CD4-positive, alpha-beta T cell treated with Interleukin-2 at 100 ng/mL for 4 hours (primary cell): ENCODE results near the gene EHD2.
"Not testable (repeated sequence)": the region's sequence is repeated elsewhere in the genome, so short reads cannot be mapped to it uniquely, and the experiment has no call there.

Experiments
- DNase-seq: peaks from one replicate; pipeline ENCODE4 v3.0.0-alpha.2; 2020; ENCODE audit warnings: low spot score

Gene EHD2

DNA sequence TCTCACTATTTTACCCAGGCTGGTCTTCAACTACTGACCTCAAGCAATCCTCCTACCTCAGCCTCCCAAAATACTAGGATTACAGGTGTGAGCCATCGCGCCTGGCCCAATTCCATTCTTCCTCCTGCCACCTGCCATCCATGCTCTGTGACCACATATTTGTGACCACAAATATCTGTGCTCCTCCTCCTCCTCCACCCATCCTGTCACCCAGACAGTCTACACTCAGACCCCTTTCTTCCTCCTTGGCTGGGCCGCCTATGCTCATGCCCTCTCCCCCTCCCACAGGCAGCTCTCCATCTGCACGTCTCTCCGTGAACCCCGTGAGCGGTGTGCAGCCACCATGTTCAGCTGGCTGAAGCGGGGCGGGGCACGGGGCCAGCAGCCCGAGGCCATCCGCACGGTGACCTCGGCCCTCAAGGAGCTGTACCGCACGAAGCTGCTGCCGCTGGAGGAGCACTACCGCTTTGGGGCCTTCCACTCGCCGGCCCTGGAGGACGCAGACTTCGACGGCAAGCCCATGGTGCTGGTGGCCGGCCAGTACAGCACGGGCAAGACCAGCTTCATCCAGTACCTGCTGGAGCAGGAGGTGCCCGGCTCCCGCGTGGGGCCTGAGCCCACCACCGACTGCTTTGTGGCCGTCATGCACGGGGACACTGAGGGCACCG lies 3.2 kb downstream of the EHD2 start:
- no peak for DNase-seq

DNA sequence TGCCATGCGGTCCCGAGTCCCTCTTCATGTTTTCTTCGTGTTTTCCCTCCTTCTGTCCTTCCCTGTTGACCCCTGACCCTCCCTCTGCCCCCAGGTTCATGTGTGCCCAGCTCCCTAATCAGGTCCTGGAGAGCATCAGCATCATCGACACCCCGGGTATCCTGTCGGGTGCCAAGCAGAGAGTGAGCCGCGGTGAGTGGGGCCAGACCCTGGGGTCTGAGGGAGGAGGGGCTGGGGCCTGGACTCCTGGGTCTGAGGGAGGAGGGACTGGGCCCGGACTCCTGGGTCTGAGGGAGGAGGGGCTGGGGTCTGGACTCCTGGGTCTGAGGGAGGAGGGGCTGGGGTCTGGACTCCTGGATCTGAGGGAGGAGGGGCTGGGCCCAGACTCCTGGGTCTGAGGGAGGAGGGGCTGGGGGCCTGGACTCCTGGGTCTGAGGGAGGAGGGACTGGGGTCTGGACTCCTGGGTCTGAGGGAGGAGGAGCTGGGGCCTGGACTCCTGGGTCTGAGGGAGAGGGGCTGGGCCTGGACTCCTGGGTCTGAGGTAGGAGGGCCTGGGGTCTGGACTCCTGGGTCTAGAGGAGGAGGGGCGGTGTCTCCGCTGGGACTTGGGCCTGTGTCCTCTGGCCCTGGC lies 5.3 kb downstream of the EHD2 start:
- not testable (repeated sequence) for DNase-seq

DNA sequence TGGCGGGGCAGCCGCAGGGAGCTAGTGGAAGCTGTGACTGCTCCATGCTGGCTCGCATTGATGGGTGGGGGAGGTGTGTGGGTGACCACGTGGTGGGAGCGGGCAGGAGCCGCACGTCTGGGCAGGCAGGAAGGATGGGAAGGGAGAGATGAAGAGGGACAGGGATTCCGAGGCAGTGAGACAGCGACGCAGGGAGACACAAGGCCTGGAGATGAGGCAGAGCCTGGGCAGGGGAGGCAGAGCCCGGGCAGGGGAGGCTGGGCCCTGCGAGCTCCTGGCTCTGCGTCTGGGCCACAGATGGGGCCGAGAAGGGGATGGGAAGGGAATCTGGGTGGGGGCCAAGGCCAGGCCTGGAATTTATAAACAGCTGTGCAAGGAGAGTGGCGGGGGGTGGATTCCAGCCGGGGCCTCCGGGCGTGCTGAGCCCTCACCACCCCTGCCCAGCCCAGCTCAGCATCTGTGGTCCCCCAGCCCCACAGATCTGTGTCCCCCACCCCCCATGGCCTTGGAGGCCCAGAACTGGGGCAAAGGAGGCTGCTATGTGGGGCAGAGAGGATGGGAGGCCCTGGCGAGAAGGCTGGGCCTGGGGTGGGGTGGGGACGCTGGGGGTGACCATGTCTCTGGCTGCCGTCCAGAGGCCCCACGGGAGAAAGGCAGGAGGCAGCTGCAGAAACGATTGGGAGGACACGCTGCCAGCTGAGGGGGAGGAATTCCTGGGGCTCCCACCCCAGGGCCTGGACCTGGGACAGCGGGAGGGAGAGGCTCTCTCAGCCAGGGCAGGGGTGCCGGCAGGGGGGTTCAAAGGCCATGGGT lies 6.0 kb downstream of the EHD2 start:
- no peak for DNase-seq

DNA sequence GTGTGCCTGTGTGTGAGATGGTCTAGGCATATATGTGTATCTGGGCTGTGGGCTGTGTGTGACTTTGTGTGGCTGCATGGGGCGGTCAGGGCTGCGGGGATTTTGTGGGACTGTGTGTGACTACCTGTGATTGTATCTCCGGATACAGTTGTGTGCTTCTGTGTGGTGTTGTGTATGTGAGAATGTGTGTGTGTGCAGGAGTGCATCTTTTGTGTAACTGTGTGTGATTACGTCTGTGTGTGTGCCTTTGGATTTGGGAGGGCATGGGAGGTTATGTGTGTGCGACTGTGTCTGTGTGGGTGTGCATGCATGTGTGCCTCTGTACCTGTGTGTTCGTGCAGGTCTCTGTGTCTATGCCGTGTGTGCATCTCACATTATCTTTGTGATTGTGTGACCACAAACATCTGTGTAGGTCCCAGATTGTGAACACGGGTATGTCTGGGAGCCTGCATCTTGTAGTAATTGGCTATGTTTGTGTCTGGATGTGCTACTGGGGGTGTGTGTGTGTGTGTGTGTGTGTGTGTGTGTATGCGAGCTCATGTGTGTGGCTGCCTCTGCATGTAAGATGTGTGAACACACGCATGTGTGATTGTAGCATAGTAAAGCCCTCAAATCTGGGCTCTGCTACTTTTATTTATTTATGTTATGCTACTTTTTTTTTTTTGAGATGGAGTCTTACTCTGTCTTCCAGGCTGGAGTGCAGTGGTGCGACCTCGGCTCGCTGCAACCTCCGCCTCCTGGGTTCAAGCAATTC lies 7.6 kb downstream of the EHD2 start:
- no peak for DNase-seq

DNA sequence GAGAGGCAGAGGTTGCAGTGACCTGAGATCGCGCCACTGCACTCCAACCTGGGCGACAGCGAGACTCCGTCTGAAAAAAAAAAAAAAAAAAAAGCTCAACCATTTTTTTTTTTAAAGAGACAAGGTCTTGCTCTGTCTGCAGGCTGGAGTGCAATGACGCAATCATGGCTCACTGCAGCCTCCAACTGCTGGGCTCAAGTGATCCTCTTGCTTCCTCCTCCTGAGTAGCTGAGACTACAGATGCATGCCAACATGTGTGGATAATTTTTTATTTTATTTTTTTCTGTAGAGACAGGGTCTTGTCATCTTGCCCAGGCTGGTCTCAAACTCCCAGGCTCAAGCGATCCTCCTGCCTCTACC lies 10.3 kb downstream of the EHD2 start:
- DNase-seq = no peak

DNA sequence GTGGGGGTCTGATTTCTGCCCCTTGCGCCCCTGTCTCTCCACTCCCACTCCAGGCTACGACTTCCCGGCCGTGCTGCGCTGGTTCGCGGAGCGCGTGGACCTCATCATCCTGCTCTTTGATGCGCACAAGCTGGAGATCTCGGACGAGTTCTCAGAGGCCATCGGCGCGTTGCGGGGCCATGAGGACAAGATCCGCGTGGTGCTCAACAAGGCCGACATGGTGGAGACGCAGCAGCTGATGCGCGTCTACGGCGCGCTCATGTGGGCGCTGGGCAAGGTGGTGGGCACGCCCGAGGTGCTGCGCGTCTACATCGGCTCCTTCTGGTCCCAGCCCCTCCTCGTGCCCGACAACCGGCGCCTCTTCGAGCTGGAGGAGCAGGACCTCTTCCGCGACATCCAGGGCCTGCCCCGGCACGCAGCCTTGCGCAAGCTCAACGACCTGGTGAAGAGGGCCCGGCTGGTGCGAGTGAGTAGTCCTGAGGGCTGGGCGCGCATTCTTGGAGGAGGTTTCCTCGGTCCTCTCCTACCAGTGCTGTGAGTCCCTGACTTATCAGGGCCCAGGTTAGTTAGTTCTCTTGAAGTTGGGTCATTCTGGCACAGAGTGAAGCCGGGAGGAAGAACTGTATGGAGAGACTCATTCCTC lies 12.7 kb downstream of the EHD2 start:
- DNase-seq = no peak

DNA sequence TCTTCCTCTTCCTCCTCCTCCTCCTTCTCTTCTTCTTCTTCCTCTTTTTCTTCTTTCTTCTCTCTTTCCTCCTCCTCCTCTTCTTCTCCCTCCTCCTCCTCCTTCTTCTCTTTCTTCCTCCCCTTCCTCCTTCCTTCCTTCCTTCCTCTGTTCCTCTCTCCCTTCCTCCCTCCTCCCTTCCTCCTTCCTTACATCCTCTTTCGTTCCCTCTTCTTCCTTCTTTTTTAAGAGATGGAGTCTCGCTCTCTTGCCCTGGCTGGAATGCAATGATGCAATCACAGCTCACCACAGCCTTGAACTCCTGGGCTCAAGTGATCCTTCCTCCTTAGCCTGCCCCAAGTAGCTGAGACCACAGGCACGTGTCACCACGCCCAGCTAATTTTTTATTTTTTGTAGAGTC lies 13.2 kb downstream of the EHD2 start:
- DNase-seq = no peak

DNA sequence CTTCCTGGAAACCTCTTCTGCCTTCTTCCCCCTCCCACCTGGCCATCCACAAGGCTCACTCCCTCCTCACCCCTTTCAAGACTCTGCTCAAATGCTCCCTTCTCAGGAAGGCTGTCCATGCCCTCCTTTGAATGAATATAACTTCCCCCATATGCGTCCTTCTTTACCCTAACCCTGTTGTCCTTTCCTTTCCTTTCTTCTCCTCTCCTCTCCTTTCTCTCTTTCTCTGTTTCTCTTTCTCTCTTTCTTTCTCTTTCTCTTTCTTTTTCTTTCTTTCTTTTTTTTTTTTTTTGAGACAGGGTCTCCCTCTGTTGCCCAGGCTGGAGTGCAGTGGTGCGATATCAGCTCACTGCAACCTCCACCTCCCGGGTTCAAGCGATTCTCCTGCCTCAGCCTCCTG lies 15.1 kb downstream of the EHD2 start:
- not testable (repeated sequence) for DNase-seq

DNA sequence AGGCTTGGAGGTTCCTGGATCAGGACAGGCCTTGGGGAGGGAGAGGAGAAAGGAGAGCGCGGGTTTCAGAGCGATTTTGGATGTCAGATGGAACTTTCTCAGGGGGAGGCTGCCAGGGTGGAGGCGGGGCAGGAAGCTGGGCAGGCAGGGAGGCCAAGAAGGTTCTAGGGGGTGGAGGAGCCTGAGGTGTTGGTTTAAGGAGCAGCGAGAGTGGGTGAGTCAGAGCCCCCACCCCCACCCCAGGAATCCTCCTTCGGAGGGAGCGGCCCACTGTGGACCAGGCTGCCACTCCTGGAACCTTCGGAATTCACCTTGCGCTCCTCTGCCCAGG lies 16.2 kb downstream of the EHD2 start:
- DNase-seq = no peak

DNA sequence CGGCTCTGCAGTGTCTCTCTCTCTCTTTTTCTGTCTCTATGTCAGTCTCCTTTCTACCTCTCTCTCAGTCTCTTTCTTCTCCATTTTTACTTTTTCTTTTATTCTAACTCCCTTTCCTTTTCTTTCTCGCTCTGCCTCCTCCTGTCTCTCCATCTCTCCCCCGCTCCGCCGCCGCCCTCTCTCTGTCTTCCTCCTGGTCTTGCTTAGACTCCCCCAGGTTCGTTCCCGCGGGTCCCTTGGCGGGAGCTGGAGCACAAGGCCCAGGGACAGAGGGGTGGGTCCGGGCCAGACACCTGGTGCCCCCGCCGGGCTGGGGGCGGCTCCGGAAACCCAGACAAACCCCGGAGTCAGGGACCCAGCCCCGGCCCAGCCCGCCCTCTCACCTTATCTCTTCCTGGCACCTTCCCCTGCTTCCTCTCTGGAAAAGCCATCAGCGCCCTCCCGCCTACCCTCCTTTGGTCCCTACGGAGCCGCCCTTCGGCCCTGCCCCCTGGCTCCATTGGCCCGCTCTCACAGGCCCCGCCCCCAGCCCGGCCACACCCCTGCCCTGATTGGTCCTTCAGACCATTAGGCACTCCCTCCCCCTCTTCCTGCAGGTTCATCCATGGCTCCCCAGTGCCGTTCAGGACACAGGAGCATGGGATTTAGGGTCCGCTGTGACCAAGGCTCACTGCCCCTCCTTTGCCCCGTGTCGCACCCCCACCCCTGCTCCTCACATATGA lies 16.7 kb downstream of the EHD2 start:
- no peak for DNase-seq

DNA sequence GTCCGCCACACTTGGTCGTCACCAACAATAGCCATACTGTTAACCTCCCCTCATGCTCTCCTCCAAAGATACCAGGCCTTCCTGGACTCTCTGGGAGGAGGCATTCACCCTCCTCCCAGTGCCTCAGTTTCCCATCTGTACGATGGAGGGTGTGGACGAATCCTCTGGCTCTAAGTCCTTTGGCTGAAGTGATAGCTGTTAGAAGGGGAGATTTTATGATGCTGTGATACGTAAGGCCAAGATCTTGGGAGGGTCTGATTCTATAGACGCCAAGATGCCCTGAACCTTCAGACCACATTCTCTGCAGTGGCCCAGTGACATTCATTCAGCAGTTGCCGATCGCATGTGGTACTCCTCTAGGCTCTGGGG lies 17.3 kb downstream of the EHD2 start:
- no peak for DNase-seq

DNA sequence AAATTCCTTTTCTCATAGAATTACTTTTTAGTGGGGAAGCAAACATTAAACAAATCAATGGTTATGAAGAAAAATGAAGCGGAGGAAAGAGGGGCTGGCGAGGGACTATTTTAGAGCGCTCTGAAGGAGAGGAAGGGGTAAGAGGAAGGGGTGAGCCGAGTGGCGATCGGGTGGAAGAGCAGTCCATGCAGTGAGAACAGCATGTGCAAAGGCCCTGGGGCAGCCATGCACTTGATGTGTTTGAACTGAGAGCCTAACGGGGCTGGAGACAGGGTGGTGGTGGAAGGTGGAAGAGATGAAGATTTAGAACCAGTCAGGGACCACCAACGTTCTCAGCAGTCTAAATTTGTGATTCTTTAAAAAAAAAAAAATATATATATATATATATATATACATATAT lies 17.7 kb downstream of the EHD2 start:
- DNase-seq = no peak

DNA sequence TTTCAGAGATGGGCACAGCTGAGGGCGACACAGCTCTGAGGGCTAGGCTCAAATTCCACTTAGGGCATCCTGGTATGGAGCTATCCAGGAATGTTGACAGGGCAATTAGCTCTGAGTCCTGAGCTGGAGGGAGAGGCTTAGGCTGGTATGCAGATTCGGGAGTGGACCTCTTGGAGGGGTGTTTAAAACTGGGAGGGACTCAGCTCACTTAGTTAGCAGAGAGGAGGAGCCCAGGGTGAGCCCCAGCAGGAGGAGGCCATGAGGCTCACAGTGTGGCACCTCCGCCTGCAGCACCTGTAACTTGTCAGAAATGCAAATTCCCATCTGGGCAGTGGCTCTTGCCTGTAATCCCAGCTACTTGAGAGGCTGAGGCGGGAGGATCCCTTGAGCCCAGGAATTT lies 21.9 kb downstream of the EHD2 start:
- DNase-seq = no peak

DNA sequence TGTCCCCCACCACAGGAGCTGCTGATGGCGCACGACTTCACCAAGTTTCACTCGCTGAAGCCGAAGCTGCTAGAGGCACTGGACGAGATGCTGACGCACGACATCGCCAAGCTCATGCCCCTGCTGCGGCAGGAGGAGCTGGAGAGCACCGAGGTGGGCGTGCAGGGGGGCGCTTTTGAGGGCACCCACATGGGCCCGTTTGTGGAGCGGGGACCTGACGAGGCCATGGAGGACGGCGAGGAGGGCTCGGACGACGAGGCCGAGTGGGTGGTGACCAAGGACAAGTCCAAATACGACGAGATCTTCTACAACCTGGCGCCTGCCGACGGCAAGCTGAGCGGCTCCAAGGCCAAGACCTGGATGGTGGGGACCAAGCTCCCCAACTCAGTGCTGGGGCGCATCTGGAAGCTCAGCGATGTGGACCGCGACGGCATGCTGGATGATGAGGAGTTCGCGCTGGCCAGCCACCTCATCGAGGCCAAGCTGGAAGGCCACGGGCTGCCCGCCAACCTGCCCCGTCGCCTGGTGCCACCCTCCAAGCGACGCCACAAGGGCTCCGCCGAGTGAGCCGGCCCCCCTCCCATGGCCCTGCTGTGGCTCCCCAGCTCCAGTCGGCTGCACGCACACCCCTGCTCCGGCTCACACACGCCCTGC lies 27.8 kb downstream of the EHD2 start:
- no peak for DNase-seq

DNA sequence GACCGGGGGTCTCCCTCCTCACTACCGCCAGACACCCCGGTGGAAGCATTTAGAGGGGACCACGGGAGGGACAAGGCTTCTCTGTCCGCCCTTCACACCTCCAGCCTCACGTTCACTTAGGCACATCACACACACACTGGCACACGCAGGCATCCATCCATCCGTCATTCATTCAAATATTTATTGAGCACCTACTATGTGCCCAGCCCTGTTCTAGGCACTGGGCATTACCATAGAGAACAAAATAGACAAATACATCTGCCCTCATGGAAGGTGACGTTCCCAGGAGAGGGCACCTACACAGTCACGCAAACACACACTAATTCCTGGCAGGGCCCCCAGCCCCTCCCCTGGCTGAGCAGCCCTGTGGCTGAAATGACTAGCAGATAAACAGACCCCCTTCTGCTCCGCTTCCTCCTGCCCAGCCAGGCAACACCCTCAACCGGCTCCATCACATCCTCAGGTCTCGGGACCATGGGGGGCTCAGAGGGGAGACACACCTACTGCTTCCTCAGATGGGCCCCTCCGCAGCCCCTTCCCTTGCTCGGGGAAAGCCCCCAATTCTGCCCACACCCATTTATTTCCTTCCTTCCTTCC lies 28.4 kb downstream of the EHD2 start:
- DNase-seq = no peak

DNA sequence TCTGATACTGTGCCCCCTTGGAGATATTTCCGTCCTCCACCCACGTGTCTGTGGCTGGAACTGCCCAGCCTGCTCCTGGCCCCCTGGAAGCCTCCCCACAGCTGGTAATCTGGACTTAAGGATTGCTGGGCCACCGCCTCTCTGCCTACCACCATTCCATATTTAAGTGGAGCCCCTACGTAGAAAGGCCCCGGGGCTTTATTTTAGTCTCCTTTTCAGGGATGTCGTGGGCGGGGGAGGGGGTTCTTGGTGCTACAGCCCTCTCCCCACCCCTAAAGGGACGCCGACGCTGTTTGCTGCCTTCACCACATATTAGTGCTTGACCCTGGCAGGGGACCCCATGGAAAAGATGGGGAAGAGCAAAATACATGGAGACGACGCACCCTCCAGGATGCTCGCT lies 29.4 kb downstream of the EHD2 start:
- DNase-seq = no peak

DNA sequence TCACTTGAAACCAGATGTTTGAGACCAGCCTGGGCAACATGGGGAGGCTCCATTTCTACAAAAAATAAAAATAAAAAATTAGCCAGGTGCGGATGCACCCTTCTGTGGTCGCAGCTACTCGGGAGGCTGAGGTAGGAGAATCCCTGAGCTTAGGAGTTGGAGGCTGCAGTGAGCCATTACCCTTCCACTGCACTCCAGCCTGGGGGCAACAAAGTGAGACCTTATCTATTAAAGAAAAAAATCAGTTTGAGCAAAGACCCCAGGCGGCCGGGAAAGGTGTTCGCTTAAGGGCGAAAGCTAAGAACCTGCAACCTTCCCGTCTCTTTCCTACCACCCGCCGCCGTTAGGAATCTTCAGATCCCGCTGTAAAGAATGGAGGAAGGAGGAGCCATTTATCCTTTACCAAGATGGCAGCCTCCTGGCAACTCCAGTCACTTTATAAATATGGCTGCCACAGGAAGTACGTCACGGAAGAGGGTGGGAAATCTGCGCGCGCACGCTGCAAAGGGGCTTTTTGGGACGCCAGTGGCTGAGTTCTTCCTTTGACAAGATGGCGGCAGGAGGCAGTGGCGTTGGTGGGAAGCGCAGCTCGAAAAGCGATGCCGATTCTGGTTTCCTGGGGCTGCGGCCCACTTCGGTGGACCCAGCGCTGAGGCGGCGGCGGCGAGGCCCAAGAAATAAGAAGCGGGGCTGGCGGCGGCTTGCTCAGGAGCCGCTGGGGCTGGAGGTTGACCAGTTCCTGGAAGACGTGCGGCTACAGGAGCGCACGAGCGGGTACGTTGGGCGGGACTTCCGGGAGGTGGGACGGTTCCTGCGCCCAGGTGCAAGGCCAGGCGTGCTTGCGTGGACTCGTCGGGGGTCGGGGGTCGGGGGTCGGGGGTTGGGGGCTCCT lies 32.0 kb downstream of the EHD2 start, which contains the start of gene NOP53:
NOP53 (plus strand) TSS at position 537 of the 892 bp plus-strand sequence; CDS start at position 551, 14 bp downstream.
- DNase-seq = peak; percentile 98

DNA sequence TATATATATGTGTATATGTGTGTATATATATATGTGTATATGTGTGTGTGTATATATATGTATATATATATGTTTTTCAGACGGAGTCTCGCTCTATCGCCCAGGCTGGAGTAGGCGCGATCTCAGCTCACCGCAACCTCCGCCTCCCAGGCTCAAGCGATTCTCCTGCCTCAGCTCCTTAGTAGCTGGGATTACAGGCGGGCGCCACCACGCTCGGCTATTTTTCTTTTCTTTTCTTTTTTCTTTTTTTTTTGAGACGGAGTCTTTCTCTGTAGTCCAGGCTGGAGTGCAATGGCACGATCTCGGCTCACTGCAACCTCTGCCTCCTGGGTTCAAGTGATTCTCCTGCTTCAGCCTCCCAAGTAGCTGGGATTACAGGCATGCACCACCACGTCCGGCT lies 32.9 kb downstream of the EHD2 start:
- not testable (repeated sequence) for DNase-seq

DNA sequence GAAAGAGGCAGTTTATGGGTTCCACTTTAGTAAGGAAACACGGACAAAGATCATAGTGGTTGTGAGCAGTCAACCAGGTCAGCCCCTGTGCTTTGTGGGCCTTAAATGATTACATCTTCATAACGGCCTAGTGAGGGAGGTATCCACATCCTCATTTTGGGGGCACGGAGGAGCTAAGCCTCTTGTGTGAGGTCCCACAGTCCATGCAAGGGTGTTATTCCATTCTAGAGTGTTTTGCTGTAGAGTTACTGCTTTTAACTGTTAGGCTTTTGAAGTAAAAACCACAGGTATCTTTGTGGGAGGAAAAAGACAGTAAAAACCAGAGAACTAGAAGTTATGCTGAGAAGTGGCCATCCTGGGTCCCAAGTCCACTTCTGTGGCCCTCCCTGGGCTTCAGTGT lies 36.1 kb downstream of the EHD2 start:
- DNase-seq = no peak

DNA sequence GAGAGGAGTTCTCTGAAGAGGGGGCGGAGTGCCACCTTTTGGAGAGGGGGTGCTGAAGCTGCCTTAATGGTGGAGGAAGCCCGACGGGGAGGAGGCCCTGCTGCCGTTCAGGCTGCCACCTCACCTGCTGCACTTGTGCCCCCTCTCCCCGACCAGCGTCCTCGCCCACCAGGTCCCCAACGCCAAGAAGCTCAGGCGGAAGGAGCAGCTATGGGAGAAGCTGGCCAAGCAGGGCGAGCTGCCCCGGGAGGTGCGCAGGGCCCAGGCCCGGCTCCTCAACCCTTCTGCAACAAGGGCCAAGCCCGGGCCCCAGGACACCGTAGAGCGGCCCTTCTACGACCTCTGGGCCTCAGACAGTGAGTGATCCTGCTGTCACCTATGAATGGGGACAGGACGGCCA lies 37.5 kb downstream of the EHD2 start:
- no peak for DNase-seq
